SU-DHL-6 (cell line): ENCODE data around the gene TRMT2B.

Experiments used
- EZH2phosphoT487 ChIP-seq: fragments of 200-600 bp; sonication (generic), shearing (Covaris generic); conservative IDR thresholded peaks from 2 replicates; pipeline ENCODE4 v1.6.1; 2018; ENCODE audit warnings: mild to moderate bottlenecking, antibody characterized with exemption, low read length, moderate library complexity, mixed read lengths
- TF ChIP-seq, protein P1 (sequence below): fragments of 200-600 bp; sonication (generic); IDR thresholded peaks from one replicate; pipeline ENCODE4 v1.5.1; 2017; ENCODE audit warnings: antibody characterized with exemption, mild to moderate bottlenecking, low read length, moderate library complexity; ENCODE audit not compliant: insufficient read depth, poor library complexity, severe bottlenecking

DNA sequence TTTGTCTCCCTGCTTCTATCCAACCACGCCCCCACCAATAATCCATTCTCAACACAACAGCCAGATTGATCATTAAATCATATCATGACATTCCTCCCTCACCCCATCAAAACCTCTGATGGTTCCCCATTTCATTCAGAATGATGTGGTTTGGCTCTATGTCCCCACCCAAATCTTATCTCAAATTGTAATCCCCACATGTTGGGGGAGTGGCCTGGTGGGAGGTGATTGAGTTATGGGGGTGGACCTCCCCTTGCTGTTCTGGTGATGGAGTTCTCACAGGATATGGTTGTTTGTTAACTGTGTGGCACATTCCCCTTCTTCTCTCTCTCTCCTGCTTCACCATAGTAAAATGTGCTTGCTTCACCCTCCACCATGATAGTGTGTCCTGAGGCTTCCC is 23.3 kb downstream of the TRMT2B start:
- TF ChIP-seq, protein P1, sequence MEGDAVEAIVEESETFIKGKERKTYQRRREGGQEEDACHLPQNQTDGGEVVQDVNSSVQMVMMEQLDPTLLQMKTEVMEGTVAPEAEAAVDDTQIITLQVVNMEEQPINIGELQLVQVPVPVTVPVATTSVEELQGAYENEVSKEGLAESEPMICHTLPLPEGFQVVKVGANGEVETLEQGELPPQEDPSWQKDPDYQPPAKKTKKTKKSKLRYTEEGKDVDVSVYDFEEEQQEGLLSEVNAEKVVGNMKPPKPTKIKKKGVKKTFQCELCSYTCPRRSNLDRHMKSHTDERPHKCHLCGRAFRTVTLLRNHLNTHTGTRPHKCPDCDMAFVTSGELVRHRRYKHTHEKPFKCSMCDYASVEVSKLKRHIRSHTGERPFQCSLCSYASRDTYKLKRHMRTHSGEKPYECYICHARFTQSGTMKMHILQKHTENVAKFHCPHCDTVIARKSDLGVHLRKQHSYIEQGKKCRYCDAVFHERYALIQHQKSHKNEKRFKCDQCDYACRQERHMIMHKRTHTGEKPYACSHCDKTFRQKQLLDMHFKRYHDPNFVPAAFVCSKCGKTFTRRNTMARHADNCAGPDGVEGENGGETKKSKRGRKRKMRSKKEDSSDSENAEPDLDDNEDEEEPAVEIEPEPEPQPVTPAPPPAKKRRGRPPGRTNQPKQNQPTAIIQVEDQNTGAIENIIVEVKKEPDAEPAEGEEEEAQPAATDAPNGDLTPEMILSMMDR = no peak
- TF ChIP-seq EZH2phosphoT487 = no peak
